ENCODE data around the gene EXOSC6. TPM values are rescaled to one million over a fixed set of nuclear protein-coding genes. Genes with fewer than 3 reads are reported as not detected.
"Not testable (repeated sequence)": the region's sequence is repeated elsewhere in the genome, so short reads cannot be mapped to it uniquely, and the experiment has no call there.

Gene EXOSC6
- total RNA-seq, 2 donors from 2014 or later: 11.2 to 15.2 TPM

DNA sequence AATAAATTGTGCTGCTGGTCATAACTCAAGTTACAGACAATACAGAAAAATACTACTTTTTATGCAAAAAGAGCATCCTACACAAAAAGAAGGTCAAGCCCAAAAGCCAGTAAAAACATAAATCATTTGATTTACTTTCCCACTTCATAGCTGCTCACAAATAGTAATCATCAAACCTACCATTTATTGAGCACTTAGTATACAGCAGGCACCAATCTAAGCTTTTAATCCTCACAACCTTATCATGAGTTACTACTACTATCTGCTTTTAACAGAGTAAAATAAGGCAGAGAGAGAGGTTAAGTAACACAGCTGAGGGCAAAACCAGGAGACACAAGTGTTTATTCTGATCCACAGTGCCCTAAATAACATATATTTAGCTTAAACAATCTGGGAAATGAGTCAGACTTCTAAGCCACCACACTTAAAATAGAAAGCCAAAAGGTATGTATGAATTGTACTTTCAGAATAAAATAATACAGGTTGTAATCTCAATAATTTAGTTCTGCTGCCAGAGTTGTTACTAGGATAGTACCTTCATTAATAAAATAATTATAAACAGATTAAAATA, 39.3 kb upstream of the EXOSC6 start:
- Histone ChIP-seq H3K9me3 (no peaks in the 10 kb centered on the region), H3K27ac (no peak overlapping the region), H3K4me3 (no peak overlapping the region), H3K4me1 (peaks cover 0 to 10% of the 10 kb centered on the region in 2 donors), H3K36me3 (no peaks in the 10 kb centered on the region), H3K27me3 (no peaks in the 10 kb centered on the region)
- no peak for TF ChIP-seq CTCF (IDR thresholded peaks at IDR 0.05)
- DNase-seq (ENCODE audit: low spot score): no peak

DNA sequence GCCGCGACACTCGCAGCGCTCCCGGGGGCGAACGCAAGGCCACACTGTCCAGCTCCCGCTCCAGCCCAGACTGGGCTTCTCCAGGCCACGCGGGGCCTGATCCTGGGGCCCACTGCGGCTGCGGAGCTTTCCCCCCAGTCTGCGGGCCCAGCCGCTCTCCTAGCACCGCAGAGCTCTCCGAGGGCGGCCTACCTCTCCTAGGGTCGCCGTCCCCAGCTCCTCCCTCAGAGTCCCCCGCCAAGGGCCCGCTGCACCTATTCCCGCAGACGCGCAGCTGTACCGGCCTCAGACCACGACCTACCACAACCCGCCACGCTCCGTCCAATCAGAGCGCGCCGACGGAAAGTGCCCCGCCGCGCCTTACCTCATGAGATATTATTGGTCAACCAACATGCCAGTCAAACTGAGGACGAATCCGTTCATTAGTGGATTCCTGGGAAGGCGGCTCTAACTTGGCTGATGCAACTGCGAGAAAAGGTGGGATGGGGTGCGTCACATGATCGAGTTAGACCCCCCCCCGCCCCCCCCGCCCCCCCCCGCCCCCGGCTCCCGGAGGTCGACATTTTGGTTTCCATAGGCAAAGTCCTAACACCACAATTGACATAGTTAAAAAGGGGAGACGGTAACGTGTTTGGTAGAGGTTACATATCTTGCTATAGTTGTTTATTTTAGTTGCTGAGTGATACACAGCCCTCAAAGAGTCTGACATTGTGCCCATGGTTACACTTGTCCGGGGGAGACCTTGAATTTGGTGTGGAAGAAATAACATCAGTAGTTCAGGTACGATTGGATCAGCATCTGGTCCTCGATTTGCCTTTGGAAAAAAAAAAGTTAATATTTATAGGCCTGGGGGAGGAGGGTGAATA, 37.7 kb upstream of the EXOSC6 start, which contains the start of gene AARS1:
Gene AARS1, minus strand, starts transcription at position 278 of the 866 bp plus-strand sequence. CDS start 6,743 bp downstream, outside the sequence.
- peak within 1 kb of the TSS; percentile 92 to 95 for H3K27ac ChIP-seq
- H3K4me3 ChIP-seq: peak within 1 kb of the TSS; percentile 78 to 89

DNA sequence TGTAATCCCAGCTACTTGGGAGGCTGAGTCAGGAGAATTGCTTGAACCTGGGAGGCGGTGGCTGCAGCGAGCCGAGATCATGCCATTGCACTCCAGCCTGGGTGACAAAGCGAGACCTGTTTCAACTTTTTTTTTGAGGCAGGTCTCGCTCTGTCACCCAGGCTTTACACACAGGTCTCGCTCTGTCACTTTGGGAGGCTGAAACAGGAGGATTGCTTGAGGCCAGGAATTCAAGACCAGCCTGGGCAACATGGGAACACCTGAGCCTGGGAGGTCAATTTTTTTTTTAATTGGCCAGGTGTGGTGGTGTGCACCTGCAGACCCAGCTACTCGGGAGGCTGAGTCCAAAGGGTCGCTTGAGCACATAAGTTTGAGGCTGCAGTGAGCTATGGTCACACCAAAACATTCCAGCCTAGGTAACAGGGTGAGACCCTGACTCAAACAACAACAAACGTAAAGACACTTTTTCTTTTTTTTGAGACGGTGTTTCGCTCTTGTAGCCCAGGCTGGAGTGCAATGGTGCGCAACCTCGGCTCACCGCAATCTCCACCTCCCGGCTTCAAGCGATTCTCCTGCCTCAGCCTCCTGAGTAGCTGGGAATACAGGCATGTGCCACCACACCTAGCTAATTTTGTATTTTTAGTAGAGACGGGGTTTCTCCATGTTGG, 35.7 kb upstream of the EXOSC6 start:
- H3K27ac ChIP-seq; H3K4me3 ChIP-seq; H3K27me3 ChIP-seq; DNase-seq (ENCODE audit: low spot score); H3K9me3 ChIP-seq: not testable (repeated sequence)
- H3K36me3 ChIP-seq: peaks cover 16% of the 10 kb centered on the region
- H3K4me1 ChIP-seq: peaks cover 0 to 10% of the 10 kb centered on the region in 2 donors

More for the DNA sequence above, 37.7 kb upstream of the EXOSC6 start, which contains the start of gene AARS1:
- peak; percentile 99 for DNase-seq (ENCODE audit: low spot score)
- Histone ChIP-seq H3K36me3 (peaks cover 5% of the 10 kb centered on the region), H3K27me3 (no peaks in the 10 kb centered on the region), H3K4me1 (peaks cover 0 to 10% of the 10 kb centered on the region in 2 donors), H3K9me3 (no peaks in the 10 kb centered on the region)
- TF ChIP-seq CTCF (IDR thresholded peaks at IDR 0.05): no peak

GRCh38 chr16:70276392-70276791, 24.7 kb upstream of the EXOSC6 start:
- H3K4me3 ChIP-seq: no peak overlapping the region
- no peaks in the 10 kb centered on the region for H3K4me1 ChIP-seq
- no peaks in the 10 kb centered on the region for H3K27me3 ChIP-seq
- no peak overlapping the region for H3K27ac ChIP-seq
- DNase-seq (ENCODE audit: low spot score): no peak
- no peak for TF ChIP-seq CTCF (IDR thresholded peaks at IDR 0.05)
- H3K9me3 ChIP-seq: no peaks in the 10 kb centered on the region
- H3K36me3 ChIP-seq: peaks cover 84% of the 10 kb centered on the region

DNA sequence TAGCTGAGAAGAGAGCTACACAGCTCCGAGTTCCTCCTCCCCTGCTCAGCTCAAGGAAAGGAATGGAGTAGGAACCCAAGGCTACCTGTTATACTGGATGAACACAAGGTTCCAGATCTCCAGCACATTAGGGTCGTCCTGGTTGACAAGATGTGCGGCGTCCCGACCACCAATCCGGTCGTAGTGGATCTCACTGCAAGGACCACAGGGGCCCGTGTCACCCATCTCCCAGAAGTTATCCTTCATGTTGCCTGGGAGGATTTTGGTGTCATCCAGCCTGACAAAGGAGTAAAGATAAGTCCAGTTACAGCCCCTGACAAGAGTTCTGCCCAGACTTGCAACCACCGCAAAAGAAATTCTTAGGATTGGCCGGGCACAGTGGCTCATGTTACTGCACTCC, 20.0 kb upstream of the EXOSC6 start:
- DNase-seq (ENCODE audit: low spot score): no peak
- H3K27me3 ChIP-seq: no peaks in the 10 kb centered on the region
- TF ChIP-seq CTCF (IDR thresholded peaks at IDR 0.05): no peak
- no peaks in the 10 kb centered on the region for H3K4me1 ChIP-seq
- no peak overlapping the region for H3K4me3 ChIP-seq
- H3K27ac ChIP-seq: no peak overlapping the region
- peaks cover 86% of the 10 kb centered on the region for H3K36me3 ChIP-seq
- no peaks in the 10 kb centered on the region for H3K9me3 ChIP-seq

DNA sequence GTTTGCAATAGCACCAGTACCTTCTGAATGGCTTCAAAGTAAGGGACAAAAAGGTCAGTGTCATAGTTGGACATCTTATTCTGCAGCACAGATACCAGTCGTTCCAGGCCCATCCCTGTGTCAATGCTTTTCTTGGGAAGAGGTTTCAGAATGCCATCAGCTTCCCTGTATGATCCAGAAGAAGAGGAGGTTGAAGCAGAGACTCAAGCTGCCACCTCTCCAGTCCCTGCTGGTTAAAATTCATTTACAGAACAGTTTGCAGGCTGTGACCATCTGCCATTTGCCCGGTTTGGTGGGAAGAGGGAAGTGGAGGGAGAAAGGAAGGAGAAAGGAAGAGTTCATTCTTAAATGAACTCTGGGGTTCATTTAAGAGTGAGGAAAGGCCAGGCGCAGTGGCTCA, 18.4 kb upstream of the EXOSC6 start:
- no peak overlapping the region for H3K4me3 ChIP-seq
- TF ChIP-seq CTCF (IDR thresholded peaks at IDR 0.05): no peak
- no peaks in the 10 kb centered on the region for H3K27me3 ChIP-seq
- H3K36me3 ChIP-seq: peaks cover 88% of the 10 kb centered on the region
- no peaks in the 10 kb centered on the region for H3K9me3 ChIP-seq
- DNase-seq (ENCODE audit: low spot score): no peak
- H3K27ac ChIP-seq: no peak overlapping the region
- H3K4me1 ChIP-seq: no peaks in the 10 kb centered on the region
